Activated CD8-positive, alpha-beta T cell treated with anti-CD3 and anti-CD28 coated beads, Interleukin-2, amount 10 ng/mL, durations not matched to agents 7 days and 5 days (primary cell): ENCODE measurements around the gene RNF213. TPM values are rescaled to one million over a fixed set of nuclear protein-coding genes. Genes with fewer than 3 reads are reported as not detected.

Source experiments
- ATAC-seq: fragments of 150-1000 bp; cut with Tn5 transposase; one replicate; pipeline ENCODE4 v1.10.0; 2021; ENCODE audit warnings: moderate library complexity
- CTCF ChIA-PET: fragments of 350-600 bp; sonication (Branson Sonifier 250); formaldehyde crosslinking; loops from one replicate; lab custom pipeline; 2021; ENCODE audit warnings: antibody characterized with exemption; lab: Charles Lee
- POLR2A ChIA-PET: fragments of 350-600 bp; sonication (Branson Sonifier 250); formaldehyde crosslinking; loops from one replicate; lab custom pipeline; 2021; ENCODE audit warnings: antibody characterized with exemption; lab: Charles Lee
- DNase-seq: peaks from one replicate; pipeline ENCODE4 v3.0.0-alpha.2; 2020
- H3K27ac Mint-ChIP-seq: one replicate; pipeline ENCODE4 v1.8.0; 2021; ENCODE audit warnings: mild to moderate bottlenecking, mixed read lengths
- H3K27me3 Mint-ChIP-seq: one replicate; pipeline ENCODE4 v1.8.0; 2021; ENCODE audit warnings: low read depth, mixed read lengths
- H3K36me3 Mint-ChIP-seq: one replicate; pipeline ENCODE4 v1.8.0; 2021; ENCODE audit warnings: low read depth, mixed read lengths
- H3K4me1 Mint-ChIP-seq: one replicate; pipeline ENCODE4 v1.8.0; 2021; ENCODE audit warnings: low read depth, mixed read lengths
- H3K4me3 Mint-ChIP-seq: one replicate; pipeline ENCODE4 v1.8.0; 2021; ENCODE audit warnings: mild to moderate bottlenecking, mixed read lengths
- H3K9me3 Mint-ChIP-seq: one replicate; pipeline ENCODE4 v1.8.0; 2022; ENCODE audit warnings: mixed read lengths; ENCODE audit not compliant: insufficient read depth
- total RNA-seq, 2 experiments: library from RNA; stranded (reverse); gene quantifications; one replicate each; pipeline ENCODE4 v1.2.3, GENCODE V29; 2021

RNF213 gene
- total RNA-seq, 2 experiments from 2014 or later: 438 to 455 TPM

GRCh38 chr17:80441598-80442322, 181.1 kb downstream of the RNF213 start:
- Mint-ChIP-seq H3K27me3 (peaks cover 3% of the 10 kb centered on the region), H3K4me1 (no peaks in the 10 kb centered on the region), H3K36me3 (no peaks in the 10 kb centered on the region), H3K4me3 (no peak overlapping the region), H3K9me3 (no peaks in the 10 kb centered on the region), H3K27ac (no peak overlapping the region)
- DNase-seq: no peak
- ATAC-seq: no peak
- CTCF ChIA-PET: no interaction called here
- POLR2A ChIA-PET: interaction anchor here (2.6 kb wide), 1 partner anchor 13 kb away, joined by 14 read pairs; no protein-coding TSS in a partner anchor

- Mint-ChIP-seq H3K4me3 (no peak overlapping the region), H3K9me3 (no peaks in the 10 kb centered on the region), H3K27ac (no peak overlapping the region), H3K27me3 (peaks cover 3% of the 10 kb centered on the region), H3K4me1 (no peaks in the 10 kb centered on the region), H3K36me3 (no peaks in the 10 kb centered on the region)
- DNase-seq (no peak), ATAC-seq (no peak)
- CTCF ChIA-PET: no interaction called here
- POLR2A ChIA-PET: interaction anchor here (2.6 kb wide), 1 partner anchor 12 kb away, joined by 14 read pairs; no protein-coding TSS in a partner anchor
Observed at GRCh38 chr17:80442323-80442659, 181.6 kb downstream of the RNF213 start.

GRCh38 chr17:80442764-80443163, 182.1 kb downstream of the RNF213 start:
- CTCF ChIA-PET: no interaction called here
- H3K4me3 Mint-ChIP-seq: no peak overlapping the region
- H3K4me1 Mint-ChIP-seq: no peaks in the 10 kb centered on the region
- DNase-seq: no peak
- no peak overlapping the region for H3K27ac Mint-ChIP-seq
- H3K36me3 Mint-ChIP-seq: no peaks in the 10 kb centered on the region
- POLR2A ChIA-PET: interaction anchor here (2.6 kb wide), 1 partner anchor 12 kb away, joined by 14 read pairs; no protein-coding TSS in a partner anchor
- no peaks in the 10 kb centered on the region for H3K9me3 Mint-ChIP-seq
- ATAC-seq: no peak
- H3K27me3 Mint-ChIP-seq: peaks cover 3% of the 10 kb centered on the region

GRCh38 chr17:80443498-80443897, 182.8 kb downstream of the RNF213 start:
- no peak for DNase-seq
- Mint-ChIP-seq H3K27me3 (peaks cover 3% of the 10 kb centered on the region), H3K4me1 (no peaks in the 10 kb centered on the region), H3K4me3 (no peak overlapping the region), H3K27ac (no peak overlapping the region), H3K36me3 (no peaks in the 10 kb centered on the region), H3K9me3 (no peaks in the 10 kb centered on the region)
- no peak for ATAC-seq
- ChIA-PET CTCF (no interaction called here), POLR2A (no interaction called here)

- ChIA-PET POLR2A (no interaction called here), CTCF (no interaction called here)
- Mint-ChIP-seq H3K27me3 (peaks cover 3% of the 10 kb centered on the region), H3K4me3 (no peak overlapping the region), H3K9me3 (no peaks in the 10 kb centered on the region), H3K27ac (no peak overlapping the region), H3K4me1 (no peaks in the 10 kb centered on the region), H3K36me3 (no peaks in the 10 kb centered on the region)
- DNase-seq (no peak), ATAC-seq (no peak)
Observed at GRCh38 chr17:80443916-80444643, 183.4 kb downstream of the RNF213 start.

- ChIA-PET CTCF (no interaction called here), POLR2A (no interaction called here)
- Mint-ChIP-seq H3K36me3 (no peaks in the 10 kb centered on the region), H3K4me1 (no peaks in the 10 kb centered on the region), H3K27me3 (peaks cover 3% of the 10 kb centered on the region), H3K4me3 (no peak overlapping the region), H3K27ac (no peak overlapping the region), H3K9me3 (no peaks in the 10 kb centered on the region)
- no peak for ATAC-seq
- DNase-seq: no peak
Observed at GRCh38 chr17:80444644-80444979, 184.0 kb downstream of the RNF213 start.

GRCh38 chr17:80445007-80445725, 184.5 kb downstream of the RNF213 start:
- Mint-ChIP-seq H3K9me3 (no peaks in the 10 kb centered on the region), H3K36me3 (no peaks in the 10 kb centered on the region), H3K4me3 (no peak overlapping the region), H3K4me1 (no peaks in the 10 kb centered on the region), H3K27me3 (peaks cover 3% of the 10 kb centered on the region), H3K27ac (no peak overlapping the region)
- ChIA-PET POLR2A (no interaction called here), CTCF (no interaction called here)
- ATAC-seq (no peak), DNase-seq (no peak)

GRCh38 chr17:80445726-80446110, 185.1 kb downstream of the RNF213 start:
- H3K4me3 Mint-ChIP-seq: no peak overlapping the region
- no peaks in the 10 kb centered on the region for H3K9me3 Mint-ChIP-seq
- DNase-seq: no peak
- no peaks in the 10 kb centered on the region for H3K36me3 Mint-ChIP-seq
- peaks cover 3% of the 10 kb centered on the region for H3K27me3 Mint-ChIP-seq
- POLR2A ChIA-PET: no interaction called here
- no peak for ATAC-seq
- no peaks in the 10 kb centered on the region for H3K4me1 Mint-ChIP-seq
- H3K27ac Mint-ChIP-seq: no peak overlapping the region
- CTCF ChIA-PET: no interaction called here

- Mint-ChIP-seq H3K27me3 (peaks cover 3% of the 10 kb centered on the region), H3K4me3 (no peak overlapping the region), H3K4me1 (peaks cover 2% of the 10 kb centered on the region), H3K27ac (no peak overlapping the region), H3K36me3 (no peaks in the 10 kb centered on the region), H3K9me3 (no peaks in the 10 kb centered on the region)
- ChIA-PET POLR2A (no interaction called here), CTCF (no interaction called here)
- ATAC-seq (no peak), DNase-seq (no peak)
Observed at GRCh38 chr17:80446645-80447405, 186.2 kb downstream of the RNF213 start.

- no peaks in the 10 kb centered on the region for H3K9me3 Mint-ChIP-seq
- ChIA-PET CTCF (no interaction called here), POLR2A (no interaction called here)
- ATAC-seq (no peak), DNase-seq (no peak)
- H3K27me3 Mint-ChIP-seq: peaks cover 2% of the 10 kb centered on the region
- peaks cover 2% of the 10 kb centered on the region for H3K4me1 Mint-ChIP-seq
- no peak overlapping the region for H3K4me3 Mint-ChIP-seq
- no peak overlapping the region for H3K27ac Mint-ChIP-seq
- no peaks in the 10 kb centered on the region for H3K36me3 Mint-ChIP-seq
Observed at GRCh38 chr17:80447790-80448189, 187.1 kb downstream of the RNF213 start.
